Myocyte (in vitro differentiated cells): ENCODE measurements around the gene RELN. TPM values are rescaled to one million over a fixed set of nuclear protein-coding genes. Genes with fewer than 3 reads are reported as not detected.
"Not testable (repeated sequence)": the region's sequence is repeated elsewhere in the genome, so short reads cannot be mapped to it uniquely, and the experiment has no call there.

Source experiments
- DNase-seq: peaks from one replicate; pipeline ENCODE4 v3.0.0-alpha.2; 2012; ENCODE audit warnings: low read depth
- polyA plus RNA-seq: library from polyadenylated mRNA; unstranded; fragments of >200 nt; gene quantifications from one replicate; pipeline ENCODE4 v1.2.1, GENCODE V29; 2012; ENCODE audit warnings: missing spikeins
- total RNA-seq: library from RNA; depleted of rRNA; stranded (reverse); fragments of >200 nt; gene quantifications from 2 replicates; pipeline ENCODE4 v1.2.3, GENCODE V29; 2014

Gene RELN
- total RNA-seq: 0.05 and 0.13 TPM in 2 replicates
- polyA plus RNA-seq: not detected

DNA sequence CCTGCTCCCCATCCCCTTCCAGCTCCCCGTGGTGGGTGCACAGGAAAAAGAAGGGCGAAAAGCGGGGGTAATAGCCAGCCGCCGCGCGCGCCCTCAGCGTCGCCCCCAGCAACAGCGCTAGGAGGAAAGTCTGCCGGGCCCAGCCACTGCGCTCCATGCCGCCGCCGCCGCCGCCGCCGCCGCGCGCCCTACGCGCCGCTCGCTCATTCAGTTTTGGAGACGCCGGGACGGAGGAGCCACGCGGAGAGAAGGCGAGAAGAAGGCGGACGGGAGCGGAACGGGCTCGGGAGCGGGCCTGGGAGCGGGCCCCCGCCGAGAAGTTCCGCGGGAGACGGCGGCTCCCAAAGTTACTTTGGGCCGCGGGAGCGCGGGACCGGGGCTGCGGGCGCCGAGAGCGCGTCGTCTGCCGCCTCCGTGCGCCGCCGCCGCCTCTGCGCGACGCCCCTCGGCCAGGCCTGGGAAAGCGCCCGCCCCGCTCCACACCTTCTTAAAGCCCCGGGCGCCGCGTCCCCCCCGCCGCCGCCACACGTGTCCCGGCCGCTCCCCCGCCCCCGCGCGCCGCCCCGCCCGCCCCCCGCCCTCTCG lies at the start of gene RELN:
TSS of gene RELN (minus strand) at position 459 of the 585 bp plus-strand sequence. CDS start at position 157, 302 bp downstream.
- no peak for DNase-seq

DNA sequence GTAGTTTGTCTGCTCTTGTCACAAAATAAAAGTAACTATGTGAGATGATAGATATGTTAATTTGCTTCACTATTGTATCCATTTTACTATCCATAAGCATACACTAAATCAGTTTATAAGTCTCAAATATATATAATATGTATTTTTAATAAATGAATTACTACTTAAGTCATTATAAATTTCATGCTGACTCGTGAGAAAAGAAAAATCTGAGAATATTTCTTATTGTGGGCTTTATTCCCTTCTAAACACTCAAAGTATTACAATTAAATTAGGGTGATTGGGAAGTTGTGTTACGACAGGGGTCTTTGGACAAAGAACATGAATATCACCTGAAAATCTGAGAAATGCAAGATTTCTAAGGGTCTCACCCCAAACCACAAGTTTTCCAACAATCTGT lies 48.7 kb upstream of the RELN start:
- no peak for DNase-seq

DNA sequence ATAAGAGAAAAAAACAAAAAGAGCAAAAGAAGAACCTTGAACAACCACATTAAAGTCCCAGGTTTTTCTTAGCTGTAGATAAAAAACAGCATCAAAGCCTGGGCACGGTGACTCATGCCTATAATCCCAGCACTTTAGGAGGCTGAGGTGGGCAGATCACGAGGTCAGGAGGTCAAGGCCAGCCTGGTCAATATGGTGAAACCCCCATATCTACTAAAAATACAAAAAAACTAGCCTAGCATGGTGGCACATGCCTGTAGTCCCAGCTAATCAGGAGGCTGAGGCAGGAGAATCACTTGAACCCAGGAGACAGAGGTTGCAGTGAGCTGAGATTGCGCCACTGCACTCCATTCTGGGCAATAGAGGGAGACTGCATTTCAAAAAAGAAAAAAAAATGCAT lies 47.4 kb upstream of the RELN start:
- DNase-seq: not testable (repeated sequence)

DNA sequence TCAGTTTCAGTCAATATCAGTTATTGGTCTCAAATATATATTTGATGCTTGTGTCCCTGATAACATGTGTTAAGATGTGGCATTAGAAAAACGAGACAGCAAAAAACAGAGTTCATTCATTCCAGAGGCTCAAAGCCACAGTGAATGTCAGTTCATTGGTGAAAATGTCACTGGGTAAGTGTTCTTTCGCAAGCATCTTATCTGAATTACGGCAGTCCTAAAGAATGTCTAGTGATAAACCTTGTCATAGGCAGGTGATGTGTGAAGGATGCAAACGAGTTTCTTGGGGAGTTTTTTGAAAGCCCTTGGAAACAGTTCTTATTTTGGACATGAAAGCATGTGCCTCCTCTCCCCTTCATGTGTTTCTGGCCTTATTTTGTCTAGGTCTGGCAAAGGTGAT lies 45.9 kb upstream of the RELN start:
- no peak for DNase-seq

DNA sequence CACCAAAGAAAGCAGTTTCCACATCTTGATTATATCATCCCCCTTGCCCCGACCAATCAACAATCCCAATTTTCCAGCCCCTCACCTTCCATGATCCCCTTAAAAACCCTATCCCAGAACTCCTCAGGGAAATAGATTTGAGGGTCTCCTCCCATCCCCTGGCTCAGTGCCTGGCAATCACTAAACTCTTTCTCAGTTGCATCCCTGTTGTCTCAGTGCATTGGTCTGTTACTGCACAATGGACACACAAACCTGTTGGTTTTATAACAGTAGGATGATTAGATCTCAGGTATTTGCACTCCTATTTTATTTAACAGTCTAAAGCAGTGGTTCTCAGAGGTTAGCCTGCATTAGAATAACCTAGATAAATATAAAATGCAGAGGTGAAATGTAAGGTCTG lies 45.2 kb upstream of the RELN start:
- DNase-seq: no peak

DNA sequence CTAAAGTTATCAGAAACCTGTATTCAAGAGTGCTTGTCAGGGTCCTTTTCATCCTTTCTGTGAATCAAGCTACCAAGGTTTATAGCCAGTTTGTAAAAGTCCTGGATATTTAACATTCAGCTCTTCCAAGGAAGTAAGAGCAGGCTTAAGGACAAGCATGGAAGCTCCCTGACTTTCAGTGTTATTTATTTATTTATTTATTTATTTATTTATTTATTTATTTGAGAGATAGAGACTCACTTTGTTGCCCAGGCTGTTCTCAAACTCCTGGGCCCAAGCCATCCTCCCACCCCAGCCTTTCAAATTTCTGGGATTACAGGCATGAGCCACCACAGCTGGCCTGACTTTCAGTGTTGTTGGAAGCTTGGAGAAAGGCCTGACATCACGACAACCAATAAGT lies 44.4 kb upstream of the RELN start:
- DNase-seq: no peak

DNA sequence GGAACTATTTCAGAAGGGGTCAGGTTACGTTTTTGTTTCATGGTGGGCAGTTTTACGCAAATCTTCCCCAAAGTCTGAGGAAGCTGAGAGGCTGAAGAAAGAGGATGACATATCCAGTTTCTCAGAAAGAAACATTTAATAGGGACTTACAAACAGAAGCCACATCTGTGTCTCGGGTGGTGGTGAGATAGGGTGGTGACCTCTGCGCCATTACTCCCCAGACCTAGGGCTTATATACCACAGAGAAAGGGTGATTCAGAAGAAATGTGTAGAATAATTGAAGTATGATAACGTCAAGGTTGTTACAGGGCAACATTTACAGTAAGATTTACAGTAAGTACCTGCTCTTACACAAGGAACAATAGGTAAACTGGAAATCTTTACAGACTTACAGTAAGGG lies 43.0 kb upstream of the RELN start:
- no peak for DNase-seq

DNA sequence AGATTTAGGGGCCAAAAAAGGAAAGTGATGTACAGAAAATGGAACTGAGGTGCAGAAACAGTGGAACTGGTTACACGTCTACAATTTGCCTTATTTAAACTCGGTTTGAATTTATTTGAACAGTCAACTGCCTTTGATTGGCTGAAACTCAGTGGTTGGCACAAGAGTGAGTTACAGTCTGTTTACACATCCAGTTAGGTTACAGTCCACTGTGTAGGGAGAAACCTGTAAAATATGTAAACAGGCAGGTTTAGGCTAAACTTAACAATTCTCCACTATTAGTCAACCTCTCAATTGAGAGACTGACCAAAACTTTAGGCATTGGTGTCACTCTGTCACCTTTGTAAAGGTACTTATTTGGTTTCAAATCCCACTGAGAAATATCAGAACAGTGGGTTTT lies 40.3 kb upstream of the RELN start:
- DNase-seq: no peak

DNA sequence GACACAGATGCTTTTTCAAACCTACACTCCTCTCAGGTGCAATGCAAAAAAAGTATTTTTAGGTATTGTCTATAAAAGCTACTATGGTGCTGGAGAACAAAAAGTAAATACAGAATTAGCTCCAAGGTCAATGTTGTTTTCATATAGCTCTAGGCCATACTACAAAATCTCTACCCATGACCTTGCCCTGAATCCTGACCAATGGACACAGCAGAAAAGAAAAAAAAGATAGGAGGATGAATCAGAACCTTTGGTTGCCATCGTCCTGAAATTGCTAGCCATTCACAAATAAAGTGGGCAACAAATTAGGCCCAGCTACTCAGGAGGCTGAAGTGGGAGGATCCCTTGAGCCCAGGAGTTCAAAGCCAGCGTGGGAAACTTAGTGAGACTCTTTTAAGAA lies 35.2 kb upstream of the RELN start:
- DNase-seq: no peak

DNA sequence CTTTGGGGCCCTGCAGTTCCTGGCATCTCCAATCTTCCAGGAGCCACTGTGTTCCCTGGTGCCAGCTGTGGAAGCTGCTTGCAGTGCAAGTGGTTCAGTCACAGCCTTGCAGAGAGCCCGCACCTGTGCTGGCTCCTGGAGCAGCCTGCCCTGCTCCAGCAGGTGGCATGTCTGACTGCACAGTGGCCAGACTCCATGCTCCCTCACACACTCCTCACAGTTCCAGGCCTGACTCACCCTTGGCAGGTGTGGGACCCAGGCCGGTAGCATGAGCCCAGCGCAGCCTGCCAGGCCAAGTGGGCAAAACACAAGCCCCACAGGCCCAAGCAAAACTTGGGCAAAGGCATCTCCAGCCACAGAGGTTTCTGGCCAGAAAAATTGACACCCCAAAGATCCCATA lies 33.6 kb upstream of the RELN start:
- no peak for DNase-seq

DNA sequence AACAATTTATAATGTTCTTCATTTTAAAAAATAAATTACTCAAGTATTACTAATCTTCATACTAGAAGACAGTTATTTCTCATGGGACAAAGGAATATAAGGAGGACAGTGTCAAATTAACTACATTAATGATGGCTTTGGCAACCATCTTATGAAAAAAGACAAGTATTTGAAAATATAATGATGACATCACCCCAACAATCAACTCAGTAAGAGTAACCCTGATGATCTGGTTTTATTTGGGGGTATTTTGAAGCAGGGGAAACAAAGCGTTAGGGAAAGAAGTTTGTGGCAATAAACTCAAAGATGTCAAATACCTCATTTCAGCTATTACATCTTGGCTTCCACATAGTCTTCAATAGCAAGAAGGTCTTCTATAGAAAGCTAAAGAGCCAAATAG lies 29.0 kb upstream of the RELN start:
- no peak for DNase-seq

DNA sequence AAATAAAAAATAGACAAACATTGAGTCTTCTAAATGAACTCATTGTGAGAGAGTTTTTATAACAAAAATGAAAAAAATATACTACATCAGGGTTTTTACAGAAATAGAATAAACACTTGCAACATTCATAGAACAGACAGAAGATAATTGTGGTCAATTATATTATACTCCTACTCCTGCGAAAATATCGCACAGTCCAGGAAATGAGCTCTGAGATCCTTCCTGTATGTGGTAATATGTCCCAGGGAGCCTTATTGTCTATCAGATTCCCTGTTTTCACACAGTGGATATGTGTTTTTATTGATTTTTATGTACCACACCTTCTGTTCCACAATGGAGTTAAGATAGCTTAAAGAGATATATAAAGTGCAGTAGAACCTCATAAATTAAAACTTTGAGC lies 27.5 kb upstream of the RELN start:
- no peak for DNase-seq

DNA sequence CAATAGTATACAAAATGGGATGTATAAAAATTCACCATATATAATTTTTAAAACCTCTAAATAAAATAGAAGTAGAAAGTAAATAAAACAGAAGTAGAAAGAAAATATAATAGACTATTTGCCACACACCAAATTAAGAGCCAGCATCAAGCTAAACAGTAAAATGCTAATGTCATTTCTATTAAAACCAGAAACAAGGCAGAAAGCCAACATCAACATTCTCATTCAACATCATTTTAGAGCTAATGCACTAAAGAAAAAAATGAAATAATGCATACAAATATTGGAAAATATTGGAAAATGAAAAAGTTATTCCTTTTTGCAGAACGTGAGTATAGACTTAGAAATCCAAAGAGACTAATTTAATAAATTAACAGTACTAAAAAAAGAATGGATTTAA lies 23.4 kb upstream of the RELN start:
- no peak for DNase-seq

DNA sequence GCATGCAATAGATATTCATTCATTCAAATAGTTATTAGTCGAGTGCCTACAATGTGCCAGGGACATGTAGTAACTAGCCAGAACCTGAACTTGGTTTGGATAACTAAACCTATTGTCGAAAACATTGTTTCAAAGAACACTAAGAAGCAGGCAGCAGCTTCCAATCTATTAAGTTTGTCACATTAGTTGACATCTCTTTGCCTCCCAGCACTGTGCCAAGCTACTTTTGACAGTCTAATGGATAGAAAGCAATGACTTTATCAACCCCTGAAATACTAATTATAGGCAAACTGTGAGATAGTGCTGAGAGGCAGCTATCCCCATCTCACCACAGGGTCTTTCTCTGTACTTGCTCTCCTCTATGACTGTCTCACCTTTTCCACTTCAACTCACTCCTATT lies 22.4 kb upstream of the RELN start:
- DNase-seq: no peak

DNA sequence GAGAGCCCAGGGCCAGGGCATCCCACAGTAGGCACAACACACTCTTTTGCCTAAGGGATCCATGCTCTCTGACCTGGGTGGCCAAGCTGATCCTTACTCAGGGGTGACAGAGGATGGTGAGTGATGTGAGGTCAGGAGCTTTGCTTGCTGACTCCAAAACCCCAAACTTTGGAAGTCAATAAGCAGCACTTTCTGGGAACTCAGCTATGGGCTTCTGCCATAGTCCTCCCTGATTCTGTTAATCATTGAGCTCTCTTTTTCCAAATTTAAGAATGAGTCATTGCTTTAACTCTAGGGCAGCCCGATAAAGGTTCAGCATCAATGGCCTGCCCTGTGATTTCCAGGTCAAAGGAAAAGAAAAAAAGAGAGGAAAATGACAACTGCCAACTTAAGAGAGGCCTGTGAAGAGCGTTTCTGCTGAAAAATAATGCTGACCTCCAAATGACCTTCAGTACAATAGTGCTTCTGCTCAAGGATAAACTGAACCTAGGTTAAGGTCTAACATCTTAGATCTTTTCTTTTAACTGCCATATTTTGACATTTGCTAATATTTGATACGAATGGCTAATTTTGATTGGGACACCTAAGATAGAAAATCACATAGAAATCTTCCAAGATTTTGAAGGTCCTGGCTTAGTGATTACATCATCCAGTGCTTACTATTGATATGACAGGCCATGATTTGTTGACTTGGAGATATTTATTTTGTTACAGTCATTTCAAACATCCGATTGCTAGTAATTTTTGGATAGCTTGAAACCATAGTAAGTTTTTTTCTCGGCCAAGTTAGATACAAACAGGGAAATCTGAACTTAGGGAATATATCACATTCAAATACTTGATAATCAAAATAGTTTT lies 20.8 kb upstream of the RELN start:
- DNase-seq: no peak

DNA sequence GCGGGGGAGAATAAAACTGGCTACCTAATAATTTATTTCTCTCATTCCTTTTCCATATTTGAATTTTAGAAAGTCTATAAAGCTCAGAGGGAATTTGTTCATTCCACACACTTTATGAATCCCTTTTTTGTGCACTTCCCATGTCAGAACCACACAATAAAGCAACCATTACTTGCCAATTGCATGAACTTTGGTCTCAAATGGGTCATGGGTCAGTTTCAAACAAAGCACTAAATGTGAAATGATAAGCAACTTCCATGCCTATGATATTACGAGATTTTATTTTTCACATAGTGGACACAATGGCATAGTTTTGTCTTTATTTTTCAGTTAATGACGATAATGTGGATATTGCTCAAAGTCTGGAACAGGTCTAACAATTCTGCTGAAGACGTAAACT lies 18.6 kb upstream of the RELN start:
- no peak for DNase-seq

DNA sequence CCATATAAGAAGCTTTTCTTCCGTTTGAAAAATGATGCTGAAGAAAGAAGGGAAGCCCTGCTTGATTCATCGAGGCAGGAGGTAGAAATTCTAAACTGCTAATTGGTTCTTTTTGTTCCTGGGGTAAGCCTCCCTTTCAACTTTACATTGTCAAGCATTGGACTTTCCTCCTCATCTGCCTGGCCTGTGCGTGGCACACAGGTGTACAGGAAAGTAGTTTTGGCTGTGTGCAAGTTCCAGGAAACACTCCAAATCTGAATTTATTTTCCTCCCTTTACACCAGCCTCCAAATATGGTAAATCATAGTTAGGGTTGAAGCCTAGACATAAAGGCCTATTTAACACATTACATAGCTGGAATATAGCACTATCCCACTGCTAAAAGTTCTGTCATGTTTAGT lies 18.2 kb upstream of the RELN start:
- no peak for DNase-seq

DNA sequence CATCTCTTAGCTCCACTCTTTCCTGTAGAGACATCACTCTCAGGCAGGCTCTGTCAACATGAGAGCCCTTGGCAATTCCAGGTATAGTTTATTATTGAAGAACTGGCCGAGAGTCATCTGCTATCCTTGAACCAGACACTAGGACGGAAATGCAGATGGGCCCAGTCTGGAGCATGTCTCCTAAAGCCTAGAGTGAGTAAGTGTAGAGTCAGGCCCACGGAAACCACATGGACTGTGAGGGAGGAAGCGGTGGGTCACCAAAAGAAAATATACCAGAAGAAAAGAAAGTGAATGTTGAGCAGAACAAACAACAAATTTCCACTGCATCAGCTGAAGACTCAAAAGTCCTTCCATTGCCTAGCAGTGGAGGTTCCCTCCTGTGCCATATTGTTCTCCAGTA lies 15.7 kb upstream of the RELN start:
- DNase-seq: no peak

DNA sequence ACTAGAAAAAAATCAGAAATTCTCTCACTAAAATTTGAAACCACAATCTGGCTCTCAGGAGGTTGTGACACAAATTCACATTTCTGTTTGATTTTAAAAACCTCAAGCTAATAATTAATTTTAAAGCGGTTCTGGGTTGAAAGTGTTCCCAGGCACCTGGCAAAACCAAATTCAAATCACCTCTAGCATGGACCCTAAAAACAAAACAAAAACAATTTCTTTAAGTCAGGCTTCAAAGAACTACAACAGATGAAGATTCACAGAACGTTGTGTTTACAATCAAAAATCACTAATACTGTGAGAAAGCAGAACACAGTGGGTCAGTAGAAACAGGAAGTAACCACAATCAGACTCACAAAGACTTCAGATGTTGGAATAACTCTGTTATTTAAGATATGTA lies 7.2 kb upstream of the RELN start:
- DNase-seq: no peak

DNA sequence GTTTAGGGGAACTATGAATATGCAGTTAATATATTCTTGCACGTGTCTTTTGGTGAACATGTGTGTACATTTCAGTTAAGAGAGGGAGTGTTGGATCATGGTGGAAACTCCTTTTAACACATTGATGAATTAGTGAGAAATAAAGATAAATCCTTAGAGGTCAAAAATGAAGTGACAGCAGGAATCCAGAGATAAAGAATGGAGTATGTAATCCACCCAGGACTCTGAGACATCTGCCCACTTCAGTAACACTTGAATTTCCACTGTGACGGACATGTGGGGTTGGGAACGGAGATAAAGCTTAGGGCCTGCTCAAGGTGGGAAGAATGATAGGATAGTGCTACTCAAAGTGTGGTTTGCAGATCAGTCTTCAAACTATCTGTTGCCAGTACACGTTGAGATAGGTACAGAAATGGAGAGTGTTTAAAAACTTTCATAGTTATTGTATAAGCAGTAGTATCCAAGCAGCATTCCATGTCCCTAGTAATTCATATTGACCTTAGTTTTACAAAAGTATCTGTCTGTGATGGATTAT lies 6.6 kb upstream of the RELN start:
- DNase-seq: no peak

DNA sequence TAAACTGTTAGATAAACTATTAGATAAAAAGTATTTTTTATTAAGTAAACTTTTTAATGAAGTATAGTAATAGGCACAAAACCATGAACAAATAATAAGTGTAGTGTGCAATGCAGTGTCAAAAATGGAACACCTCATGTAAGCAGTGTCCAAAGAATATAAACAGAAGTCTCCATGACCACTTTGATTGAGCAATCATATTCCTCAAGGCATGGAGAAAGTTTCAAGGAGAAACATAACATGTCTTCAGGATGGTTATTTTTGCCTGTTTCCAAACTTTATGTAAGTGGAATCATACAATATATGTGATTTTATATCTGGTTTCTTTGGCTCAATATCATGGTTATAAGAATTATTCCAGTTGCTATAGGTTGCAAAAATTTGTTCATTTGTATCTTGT lies 6.1 kb upstream of the RELN start:
- no peak for DNase-seq

DNA sequence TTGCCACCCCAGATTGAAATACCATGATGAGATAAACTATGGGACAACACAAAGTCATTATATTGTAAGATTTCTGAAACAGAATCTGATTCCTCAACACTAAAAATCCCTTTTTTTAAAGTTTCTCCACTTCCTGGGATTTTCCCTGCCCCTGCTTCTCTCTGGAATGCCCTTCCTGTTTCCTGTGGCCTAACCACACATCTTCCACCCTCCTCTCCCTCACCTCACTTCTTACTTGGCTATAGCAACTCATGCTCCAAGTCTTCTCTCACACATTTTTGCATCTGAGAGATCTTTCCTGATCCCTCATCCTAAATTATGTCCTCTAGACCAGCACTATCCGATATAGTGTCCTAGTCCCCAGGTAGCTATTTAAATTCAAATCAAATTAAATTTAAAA lies 4.1 kb upstream of the RELN start:
- DNase-seq: no peak

DNA sequence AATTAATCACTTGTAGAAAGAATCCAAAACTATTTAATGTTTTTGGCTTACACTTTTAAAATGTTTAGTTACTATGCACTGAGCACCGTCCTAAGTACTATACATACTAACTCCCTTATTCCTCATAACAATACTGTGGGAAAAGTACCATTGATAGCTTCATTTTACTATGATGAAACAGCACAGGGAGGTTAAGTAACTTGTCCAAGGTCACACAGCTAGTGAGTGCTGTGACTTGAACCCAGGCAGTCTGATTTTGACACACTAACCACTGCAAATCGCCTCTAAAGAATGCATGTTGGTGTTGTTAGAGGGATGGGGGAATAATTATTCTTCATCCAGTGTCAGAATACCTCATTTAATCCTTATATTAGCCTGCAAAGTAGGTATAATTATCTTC lies 1.9 kb upstream of the RELN start:
- DNase-seq: no peak
